ENCODE data around the gene ZNF407.
A peak's percentile ranks its signal among the peaks of the same experiment; 100 is the strongest.

Gene ZNF407

DNA sequence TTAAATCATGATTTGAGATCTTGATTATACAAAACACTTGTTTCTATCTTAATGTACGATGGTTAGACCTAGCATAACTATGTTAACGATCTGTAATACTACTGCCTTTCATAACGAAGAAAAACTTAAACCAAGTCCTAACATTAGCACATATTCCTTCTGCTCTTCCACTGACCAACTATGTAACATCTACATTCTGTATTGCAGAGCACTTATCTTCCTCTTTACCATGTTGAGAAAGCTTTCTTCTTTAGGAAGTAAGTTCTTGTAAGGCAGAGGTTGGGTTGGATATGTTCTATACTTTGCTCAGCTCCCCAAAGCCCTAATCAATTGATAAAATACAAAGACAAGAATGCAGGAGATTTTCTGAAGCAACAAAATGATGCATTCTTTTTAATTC is 7.9 kb upstream of the ZNF407 start:
- Histone ChIP-seq H3K4me1 (ENCODE audit: control insufficient read depth, low read depth, low read length) (no peaks in the 10 kb centered on the region), H2BK120ac (ENCODE audit: low read depth, low read length) (no peak overlapping the region), H2AK5ac (ENCODE audit: low read length) (no peak overlapping the region), H3K4me3 (ENCODE audit: low read length) (no peak overlapping the region), H3K36me3 (ENCODE audit: control insufficient read depth, insufficient read depth, low read length) (no peaks in the 10 kb centered on the region), H3K4ac (ENCODE audit: low read depth, low read length) (no peak overlapping the region), H4K8ac (ENCODE audit: low read depth, low read length) (no peak overlapping the region), H3K79me2 (ENCODE audit: control insufficient read depth, insufficient read depth, low read length) (no peaks in the 10 kb centered on the region), H3K56ac (ENCODE audit: low read length) (no peak overlapping the region), H3K79me1 (ENCODE audit: low read length) (no peaks in the 10 kb centered on the region), H3K9ac (ENCODE audit: low read length) (no peak overlapping the region), H2BK5ac (ENCODE audit: low read length) (no peak overlapping the region), H3K18ac (ENCODE audit: low read length) (no peak overlapping the region), H2BK15ac (replicated peaks; ENCODE audit: low read depth) (no peak overlapping the region), H3K27me3 (ENCODE audit: insufficient read depth, low read length, poor library complexity) (no peaks in the 10 kb centered on the region), H3K23ac (ENCODE audit: low read length) (no peak overlapping the region), H3K4me2 (ENCODE audit: low read length) (no peak overlapping the region), H4K5ac (ENCODE audit: low read length) (no peak overlapping the region), H3K27ac (ENCODE audit: low read depth, low read length) (no peak overlapping the region)
- WGBS (ENCODE audit: extremely low coverage, insufficient coverage, low lambda C conversion rate) = no CpG with 5 or more reads among the region's 3 CpGs
- DNase-seq = no peak

DNA sequence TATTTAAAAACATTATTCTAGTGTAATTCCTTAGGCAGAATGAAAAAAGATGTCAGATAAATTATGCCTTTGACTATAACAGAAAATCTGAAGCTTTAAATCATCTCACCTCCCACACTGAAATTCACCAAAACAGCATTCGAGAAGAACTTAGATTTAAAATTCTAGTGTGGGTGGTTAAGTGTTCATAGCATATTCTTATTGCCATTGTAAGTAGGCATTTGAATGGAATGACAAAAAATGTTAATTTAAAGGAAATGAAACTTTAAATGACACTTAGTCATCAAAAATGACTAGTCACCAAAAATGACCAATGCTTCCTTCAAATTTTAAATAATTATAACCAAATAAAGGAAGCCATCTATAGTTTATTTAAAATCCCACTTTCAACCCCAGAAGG is 7.0 kb upstream of the ZNF407 start:
- no peak overlapping the region for H3K4me2 ChIP-seq (ENCODE audit: low read length)
- no peaks in the 10 kb centered on the region for H3K27me3 ChIP-seq (ENCODE audit: insufficient read depth, low read length, poor library complexity)
- DNase-seq = no peak
- H3K36me3 ChIP-seq (ENCODE audit: control insufficient read depth, insufficient read depth, low read length) = no peaks in the 10 kb centered on the region
- H4K5ac ChIP-seq (ENCODE audit: low read length) = no peak overlapping the region
- H3K9ac ChIP-seq (ENCODE audit: low read length) = no peak overlapping the region
- no peak overlapping the region for H3K27ac ChIP-seq (ENCODE audit: low read depth, low read length)
- H2AK5ac ChIP-seq (ENCODE audit: low read length) = no peak overlapping the region
- H3K79me1 ChIP-seq (ENCODE audit: low read length) = no peaks in the 10 kb centered on the region
- H2BK120ac ChIP-seq (ENCODE audit: low read depth, low read length) = no peak overlapping the region
- H3K4me1 ChIP-seq (ENCODE audit: control insufficient read depth, low read depth, low read length) = no peaks in the 10 kb centered on the region
- no peak overlapping the region for H3K18ac ChIP-seq (ENCODE audit: low read length)
- H2BK15ac ChIP-seq (replicated peaks; ENCODE audit: low read depth) = no peak overlapping the region
- WGBS (ENCODE audit: extremely low coverage, insufficient coverage, low lambda C conversion rate) = no CpG with 5 or more reads among the region's 1 CpG
- no peak overlapping the region for H3K23ac ChIP-seq (ENCODE audit: low read length)
- no peak overlapping the region for H3K4ac ChIP-seq (ENCODE audit: low read depth, low read length)
- no peaks in the 10 kb centered on the region for H3K79me2 ChIP-seq (ENCODE audit: control insufficient read depth, insufficient read depth, low read length)
- H2BK5ac ChIP-seq (ENCODE audit: low read length) = no peak overlapping the region
- no peak overlapping the region for H3K4me3 ChIP-seq (ENCODE audit: low read length)
- no peak overlapping the region for H3K56ac ChIP-seq (ENCODE audit: low read length)
- no peak overlapping the region for H4K8ac ChIP-seq (ENCODE audit: low read depth, low read length)

DNA sequence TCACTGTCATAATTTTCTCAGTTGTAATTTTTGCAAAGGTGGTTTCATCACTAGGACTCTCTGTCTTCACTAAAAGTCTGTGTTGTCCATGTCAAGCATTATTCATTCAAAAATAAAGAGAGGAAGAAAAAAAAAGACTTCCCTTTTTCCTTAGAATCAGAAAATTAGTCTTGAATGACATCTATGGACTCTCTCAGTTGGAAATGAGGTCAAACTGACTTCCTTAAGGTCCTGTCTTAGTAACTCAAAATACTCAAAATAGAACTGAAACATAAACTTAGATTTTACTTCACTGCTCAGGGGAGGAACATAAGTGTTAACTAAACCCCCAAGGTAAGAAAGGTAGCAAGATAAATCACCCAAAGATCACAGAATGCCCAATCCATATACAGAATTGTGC is 2.2 kb upstream of the ZNF407 start:
- Histone ChIP-seq H3K36me3 (ENCODE audit: control insufficient read depth, insufficient read depth, low read length) (no peaks in the 10 kb centered on the region), H3K27me3 (ENCODE audit: insufficient read depth, low read length, poor library complexity) (no peaks in the 10 kb centered on the region), H4K5ac (ENCODE audit: low read length) (no peak overlapping the region), H3K4ac (ENCODE audit: low read depth, low read length) (no peak overlapping the region), H2BK120ac (ENCODE audit: low read depth, low read length) (no peak overlapping the region), H3K23ac (ENCODE audit: low read length) (no peak overlapping the region), H3K4me2 (ENCODE audit: low read length) (no peak overlapping the region), H2BK15ac (replicated peaks; ENCODE audit: low read depth) (no peak overlapping the region), H3K4me1 (ENCODE audit: control insufficient read depth, low read depth, low read length) (peaks cover 2% of the 10 kb centered on the region), H3K56ac (ENCODE audit: low read length) (no peak overlapping the region), H3K18ac (ENCODE audit: low read length) (no peak overlapping the region), H2BK5ac (ENCODE audit: low read length) (no peak overlapping the region), H3K27ac (ENCODE audit: low read depth, low read length) (no peak overlapping the region), H4K8ac (ENCODE audit: low read depth, low read length) (no peak overlapping the region), H3K4me3 (ENCODE audit: low read length) (no peak overlapping the region), H3K79me2 (ENCODE audit: control insufficient read depth, insufficient read depth, low read length) (peaks cover 7% of the 10 kb centered on the region), H2AK5ac (ENCODE audit: low read length) (no peak overlapping the region), H3K9ac (ENCODE audit: low read length) (no peak overlapping the region), H3K79me1 (ENCODE audit: low read length) (peaks cover 8% of the 10 kb centered on the region)
- DNase-seq = no peak

DNA sequence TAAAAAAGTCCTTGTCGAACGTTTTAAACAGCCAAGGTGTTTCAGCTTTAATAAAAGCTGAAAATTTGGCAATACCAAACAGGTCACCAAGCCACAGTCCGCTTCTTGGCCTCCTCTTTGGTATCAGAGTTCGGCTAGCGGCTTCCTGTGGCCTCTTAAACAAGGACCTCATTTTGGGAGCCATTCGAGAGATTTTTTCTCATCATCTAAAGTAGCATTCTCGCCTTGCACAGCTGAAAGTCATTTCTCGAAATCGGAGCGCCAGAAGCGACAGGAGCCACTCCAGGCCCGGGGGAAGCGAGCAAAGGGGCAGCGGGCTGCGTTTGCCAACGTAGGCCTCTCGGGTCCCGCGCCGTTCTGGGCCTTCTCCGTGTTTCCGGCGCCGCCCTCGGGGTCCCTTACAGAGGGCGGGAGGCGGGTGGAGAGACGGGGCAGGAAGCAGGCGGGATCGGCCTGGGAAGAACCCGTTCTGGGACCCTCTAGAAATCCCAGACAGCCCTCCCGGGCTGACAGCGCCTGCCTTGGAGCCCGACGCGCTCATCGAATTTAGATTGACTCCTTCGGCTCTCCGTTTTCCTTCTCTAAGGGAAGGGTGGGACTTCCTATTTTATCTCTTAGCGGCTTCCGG is 522 bp upstream of the ZNF407 start:
- peak overlapping the region; percentile 27 for H2BK5ac ChIP-seq (ENCODE audit: low read length)
- peak overlapping the region; percentile 94 for H4K5ac ChIP-seq (ENCODE audit: low read length)
- WGBS (ENCODE audit: extremely low coverage, insufficient coverage, low lambda C conversion rate) = no CpG with 5 or more reads among the region's 41 CpGs
- H2BK15ac ChIP-seq (replicated peaks; ENCODE audit: low read depth) = no peak overlapping the region
- peak overlapping the region; percentile 78 for H3K4me2 ChIP-seq (ENCODE audit: low read length)
- peak overlapping the region; percentile 97 for H3K18ac ChIP-seq (ENCODE audit: low read length)
- no peaks in the 10 kb centered on the region for H3K27me3 ChIP-seq (ENCODE audit: insufficient read depth, low read length, poor library complexity)
- peak overlapping the region; percentile 76 for H2BK120ac ChIP-seq (ENCODE audit: low read depth, low read length)
- H3K79me2 ChIP-seq (ENCODE audit: control insufficient read depth, insufficient read depth, low read length) = peaks cover 7% of the 10 kb centered on the region
- H3K4me3 ChIP-seq (ENCODE audit: low read length) = peak overlapping the region; percentile 81
- H3K4ac ChIP-seq (ENCODE audit: low read depth, low read length) = peak overlapping the region; percentile 73
- H3K56ac ChIP-seq (ENCODE audit: low read length) = peak overlapping the region; percentile 97
- H2AK5ac ChIP-seq (ENCODE audit: low read length) = no peak overlapping the region
- no peak overlapping the region for H3K23ac ChIP-seq (ENCODE audit: low read length)
- DNase-seq = peak; percentile 79
- H3K79me1 ChIP-seq (ENCODE audit: low read length) = peaks cover 17% of the 10 kb centered on the region
- peak overlapping the region; percentile 89 for H3K9ac ChIP-seq (ENCODE audit: low read length)
- peaks cover 2% of the 10 kb centered on the region for H3K4me1 ChIP-seq (ENCODE audit: control insufficient read depth, low read depth, low read length)
- no peaks in the 10 kb centered on the region for H3K36me3 ChIP-seq (ENCODE audit: control insufficient read depth, insufficient read depth, low read length)
- peak overlapping the region; percentile 98 for H4K8ac ChIP-seq (ENCODE audit: low read depth, low read length)
- peak overlapping the region; percentile 83 for H3K27ac ChIP-seq (ENCODE audit: low read depth, low read length)

DNA sequence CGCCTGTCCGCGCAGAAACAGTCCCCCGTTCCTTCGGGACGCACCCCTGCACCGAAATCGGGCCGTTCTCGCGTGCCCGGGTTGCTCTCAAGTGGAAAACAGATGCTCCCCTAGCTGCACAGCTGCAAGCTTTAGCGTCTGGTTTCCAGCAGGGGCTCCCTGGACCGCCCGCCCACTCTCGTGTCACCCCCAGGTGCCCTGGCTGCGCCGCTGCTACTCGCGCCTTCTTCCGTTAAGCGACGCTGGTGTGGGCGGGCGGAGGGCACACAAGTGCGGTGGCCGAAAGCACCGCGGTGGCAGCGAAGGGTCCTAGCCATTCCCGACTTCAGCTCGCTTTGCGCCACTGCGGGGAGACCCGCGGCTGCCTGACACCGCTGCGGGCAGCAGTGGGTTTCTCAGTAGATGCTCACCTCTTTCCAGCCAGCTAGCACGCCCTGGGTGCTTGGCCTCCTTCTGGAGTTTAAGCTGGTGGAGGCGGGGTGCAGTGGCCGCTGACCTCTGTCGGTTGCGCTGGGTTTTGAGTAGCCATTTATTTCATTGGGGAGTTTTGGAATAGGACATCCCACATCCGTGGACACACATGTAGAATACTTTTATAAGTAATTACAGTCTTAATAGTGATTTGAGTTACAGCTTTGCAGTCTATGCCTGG is 806 bp downstream of the ZNF407 start:
- Histone ChIP-seq H3K4me3 (ENCODE audit: low read length) (peak overlapping the region; percentile 74), H3K56ac (ENCODE audit: low read length) (peak overlapping the region; percentile 97), H3K79me1 (ENCODE audit: low read length) (peaks cover 19% of the 10 kb centered on the region), H2BK120ac (ENCODE audit: low read depth, low read length) (no peak overlapping the region), H3K36me3 (ENCODE audit: control insufficient read depth, insufficient read depth, low read length) (no peaks in the 10 kb centered on the region), H3K4me1 (ENCODE audit: control insufficient read depth, low read depth, low read length) (peaks cover 2% of the 10 kb centered on the region), H4K5ac (ENCODE audit: low read length) (no peak overlapping the region), H3K9ac (ENCODE audit: low read length) (peak overlapping the region; percentile 92), H3K79me2 (ENCODE audit: control insufficient read depth, insufficient read depth, low read length) (peaks cover 7% of the 10 kb centered on the region), H4K8ac (ENCODE audit: low read depth, low read length) (no peak overlapping the region), H3K27ac (ENCODE audit: low read depth, low read length) (peak overlapping the region; percentile 71), H3K4ac (ENCODE audit: low read depth, low read length) (no peak overlapping the region), H2AK5ac (ENCODE audit: low read length) (no peak overlapping the region), H3K4me2 (ENCODE audit: low read length) (peak overlapping the region; percentile 74), H2BK5ac (ENCODE audit: low read length) (peak overlapping the region; percentile 49), H2BK15ac (replicated peaks; ENCODE audit: low read depth) (no peak overlapping the region), H3K23ac (ENCODE audit: low read length) (no peak overlapping the region), H3K27me3 (ENCODE audit: insufficient read depth, low read length, poor library complexity) (no peaks in the 10 kb centered on the region), H3K18ac (ENCODE audit: low read length) (peak overlapping the region; percentile 97)
- no CpG with 5 or more reads among the region's 44 CpGs for WGBS (ENCODE audit: extremely low coverage, insufficient coverage, low lambda C conversion rate)
- peak; percentile 54 for DNase-seq

DNA sequence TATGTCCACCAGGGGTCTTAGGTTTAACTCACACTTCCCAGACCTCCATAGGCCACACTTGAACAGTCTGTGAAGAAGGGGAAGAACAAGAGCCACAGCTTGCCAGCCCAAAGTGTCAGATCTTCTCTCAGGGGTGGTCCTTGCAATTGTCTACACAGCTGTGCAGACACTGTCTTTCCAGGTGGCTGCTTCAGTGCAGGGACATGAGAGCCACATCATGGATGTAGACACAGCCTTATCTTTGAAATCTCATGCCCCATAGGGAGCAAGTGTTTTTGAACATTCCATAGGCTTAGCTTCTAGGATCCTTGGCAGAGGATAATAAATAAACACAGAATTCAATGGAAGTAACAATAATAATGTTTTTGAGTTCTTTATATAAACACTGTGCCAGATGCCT is 6.7 kb downstream of the ZNF407 start:
- no peak for DNase-seq
- Histone ChIP-seq H3K79me1 (ENCODE audit: low read length) (peaks cover 21% of the 10 kb centered on the region), H4K8ac (ENCODE audit: low read depth, low read length) (no peak overlapping the region), H3K4me2 (ENCODE audit: low read length) (no peak overlapping the region), H3K36me3 (ENCODE audit: control insufficient read depth, insufficient read depth, low read length) (no peaks in the 10 kb centered on the region), H3K4me3 (ENCODE audit: low read length) (no peak overlapping the region), H3K56ac (ENCODE audit: low read length) (no peak overlapping the region), H3K79me2 (ENCODE audit: control insufficient read depth, insufficient read depth, low read length) (peaks cover 7% of the 10 kb centered on the region), H2BK5ac (ENCODE audit: low read length) (no peak overlapping the region), H3K4me1 (ENCODE audit: control insufficient read depth, low read depth, low read length) (no peaks in the 10 kb centered on the region), H2AK5ac (ENCODE audit: low read length) (no peak overlapping the region), H2BK15ac (replicated peaks; ENCODE audit: low read depth) (no peak overlapping the region), H3K27ac (ENCODE audit: low read depth, low read length) (no peak overlapping the region), H3K18ac (ENCODE audit: low read length) (no peak overlapping the region), H3K4ac (ENCODE audit: low read depth, low read length) (no peak overlapping the region), H3K27me3 (ENCODE audit: insufficient read depth, low read length, poor library complexity) (no peaks in the 10 kb centered on the region), H3K9ac (ENCODE audit: low read length) (no peak overlapping the region), H3K23ac (ENCODE audit: low read length) (no peak overlapping the region), H2BK120ac (ENCODE audit: low read depth, low read length) (no peak overlapping the region), H4K5ac (ENCODE audit: low read length) (no peak overlapping the region)
